Amniotic stem cell (primary cell): ENCODE data around the gene ZNF416.

Source experiments
- DNase-seq: peaks from one replicate; lab custom pipeline; 2025; lab: John Stamatoyannopoulos, UW

Gene ZNF416

GRCh38 chr19:57578487-57579205, at the start of gene ZNF416:
ZNF416 (minus strand) TSS chr19:57578911; CDS start chr19:57578704, 207 bp downstream.
- DNase-seq = peak; percentile 92

- DNase-seq = no peak
These were observed 44.4 kb upstream of the ZNF416 start for GRCh38 chr19:57623091-57623490.

- no peak for DNase-seq
These were observed 42.1 kb upstream of the ZNF416 start for GRCh38 chr19:57620673-57621348.

DNA sequence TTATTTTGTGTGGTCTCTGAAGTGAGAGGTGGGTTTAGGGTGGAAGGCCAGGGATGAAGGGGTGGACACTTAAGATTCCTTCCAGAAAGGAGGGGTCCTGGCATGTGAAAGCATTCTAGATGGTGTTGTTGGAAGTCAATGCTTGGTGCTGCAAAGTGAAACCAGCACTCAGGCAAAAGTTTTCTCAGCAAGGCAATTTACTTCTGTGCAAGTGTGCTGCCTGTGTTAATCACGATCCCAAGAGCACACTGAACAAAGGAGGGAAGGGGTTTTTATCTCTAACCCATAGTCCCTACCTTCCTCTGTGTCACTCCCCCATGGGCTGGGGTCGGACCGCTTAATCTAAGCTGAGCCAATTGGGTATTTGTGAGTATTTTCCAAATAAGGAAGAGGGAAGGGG, 36.6 kb upstream of the ZNF416 start:
- no peak for DNase-seq

DNA sequence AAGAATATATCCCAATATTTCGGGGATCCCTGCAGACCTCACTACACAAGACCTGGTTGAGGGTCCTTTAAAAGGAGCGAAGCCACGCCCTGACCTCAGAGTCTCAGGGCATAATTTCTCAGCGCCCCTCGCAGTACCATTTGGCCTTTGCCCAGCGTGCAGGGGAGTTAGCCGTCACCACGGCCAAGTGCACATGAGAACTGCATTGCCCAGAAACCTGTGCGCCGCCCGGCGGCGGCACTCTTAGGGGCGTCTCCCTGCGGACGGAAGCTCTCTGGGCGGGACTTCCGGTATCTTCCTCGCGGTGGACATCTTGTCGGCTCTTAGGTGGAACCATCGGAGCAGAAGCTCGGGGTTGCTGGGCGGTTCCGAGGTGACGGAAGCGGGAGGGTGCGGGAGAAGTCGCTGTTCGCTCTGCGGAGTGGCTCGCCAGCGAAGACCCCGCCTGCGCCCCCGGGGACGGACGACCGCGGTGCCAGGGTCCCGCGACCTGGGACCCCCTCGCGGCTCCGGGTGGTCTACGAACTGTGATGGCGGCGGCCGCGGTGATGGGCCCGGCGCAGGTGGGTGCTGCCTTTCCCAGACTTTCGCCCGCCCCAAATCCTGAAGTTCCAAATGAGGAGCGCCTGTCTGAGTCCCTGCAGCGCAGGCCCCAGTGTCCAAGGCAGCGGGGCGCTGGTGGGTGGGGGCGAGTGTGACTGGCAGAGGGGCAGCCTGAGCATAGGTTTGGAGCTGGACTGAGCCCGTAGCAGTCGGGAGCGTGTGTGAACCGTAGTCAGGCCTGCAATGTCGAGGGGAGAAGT, 35.4 kb upstream of the ZNF416 start, which contains the start of gene ZNF134:
Gene ZNF134 (plus strand): TSS at position 302 of the 803 bp plus-strand sequence. CDS start 5,227 bp downstream, outside the sequence.
- DNase-seq = peak; percentile 64

DNA sequence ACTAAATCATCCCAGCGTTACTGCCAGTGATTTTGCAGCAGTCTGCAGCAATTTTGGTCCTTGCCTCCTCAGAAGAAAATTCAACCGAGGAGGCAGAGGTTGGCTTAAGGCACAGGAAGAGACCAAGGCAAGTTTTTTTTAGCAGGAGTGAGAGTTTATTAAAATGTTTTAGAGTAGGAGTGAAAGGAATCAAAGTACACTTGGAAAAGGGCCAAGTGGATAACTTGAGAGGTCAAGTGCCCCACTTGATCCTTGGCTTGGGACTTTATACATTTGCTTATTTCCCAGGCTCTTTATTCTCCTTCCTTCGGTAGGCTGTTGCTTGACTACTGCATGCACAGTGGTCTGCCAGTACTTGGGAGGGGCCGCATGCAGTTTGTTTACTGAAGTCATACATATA, 32.4 kb upstream of the ZNF416 start:
- no peak for DNase-seq

DNA sequence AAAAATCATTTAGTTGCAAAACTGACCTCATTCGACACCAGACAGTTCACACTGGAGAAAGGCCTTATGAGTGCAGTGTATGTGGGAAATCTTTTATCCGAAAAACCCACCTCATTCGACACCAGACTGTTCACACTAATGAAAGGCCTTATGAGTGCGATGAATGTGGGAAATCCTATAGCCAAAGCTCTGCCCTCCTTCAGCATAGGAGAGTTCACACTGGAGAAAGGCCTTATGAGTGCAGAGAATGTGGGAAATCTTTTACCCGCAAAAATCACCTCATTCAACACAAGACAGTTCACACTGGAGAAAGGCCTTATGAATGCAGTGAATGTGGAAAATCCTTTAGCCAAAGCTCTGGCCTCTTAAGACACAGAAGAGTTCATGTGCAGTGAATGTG, 28.2 kb upstream of the ZNF416 start:
- DNase-seq = no peak

DNA sequence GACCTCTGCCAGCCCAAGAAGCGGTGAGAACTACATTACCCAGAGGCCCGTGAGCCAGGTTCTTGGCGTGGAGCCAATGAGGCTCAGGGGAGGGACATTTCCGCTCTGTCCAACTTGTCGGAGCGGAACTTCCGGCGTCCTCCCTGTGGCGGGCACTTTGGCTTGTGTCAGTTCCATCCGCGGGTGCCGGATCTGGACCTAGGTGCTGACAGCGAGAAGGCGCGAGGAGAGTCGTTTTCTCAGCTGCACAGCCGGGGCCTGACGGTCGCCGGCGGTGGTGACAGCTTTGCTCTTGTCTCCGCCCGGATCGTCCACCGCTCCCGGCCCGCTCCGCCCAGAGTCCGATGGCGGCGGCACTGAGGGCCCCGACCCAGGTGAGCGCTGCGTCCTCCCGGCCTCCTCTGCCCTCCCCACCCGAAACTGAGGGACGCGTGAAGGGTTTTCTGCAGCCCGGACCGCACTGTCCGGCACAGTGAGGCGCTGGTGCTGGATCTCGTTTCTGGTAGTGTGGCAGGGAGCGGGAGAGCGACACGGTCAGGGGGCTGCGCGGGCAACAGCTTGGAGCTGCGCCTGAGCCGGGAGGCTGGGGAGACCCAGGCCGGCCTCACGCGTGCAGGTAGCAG, 21.2 kb upstream of the ZNF416 start, which contains the start of gene ZNF530:
Gene ZNF530 (plus strand): TSS at position 125 of the 623 bp plus-strand sequence. CDS start 4,461 bp downstream, outside the sequence.
- DNase-seq = peak; percentile 64

DNA sequence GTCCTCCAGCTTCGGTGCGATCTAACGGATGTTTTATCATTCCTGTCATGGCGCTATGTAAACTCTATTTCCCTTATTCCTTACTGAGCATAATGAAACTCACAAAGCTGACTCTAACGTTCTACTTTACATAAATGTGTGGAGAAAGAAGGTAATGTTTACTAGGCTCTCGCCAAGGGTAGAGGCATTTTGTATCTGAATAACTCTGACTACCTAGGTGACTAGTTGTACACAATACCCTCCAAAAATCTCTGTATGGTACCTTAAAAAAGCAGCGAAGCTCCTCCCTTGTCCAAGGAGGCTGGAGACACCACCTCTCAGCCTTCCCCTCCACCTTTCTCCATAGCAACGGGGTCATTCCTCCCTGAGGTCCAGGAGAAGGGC, 20.7 kb upstream of the ZNF416 start:
- no peak for DNase-seq

DNA sequence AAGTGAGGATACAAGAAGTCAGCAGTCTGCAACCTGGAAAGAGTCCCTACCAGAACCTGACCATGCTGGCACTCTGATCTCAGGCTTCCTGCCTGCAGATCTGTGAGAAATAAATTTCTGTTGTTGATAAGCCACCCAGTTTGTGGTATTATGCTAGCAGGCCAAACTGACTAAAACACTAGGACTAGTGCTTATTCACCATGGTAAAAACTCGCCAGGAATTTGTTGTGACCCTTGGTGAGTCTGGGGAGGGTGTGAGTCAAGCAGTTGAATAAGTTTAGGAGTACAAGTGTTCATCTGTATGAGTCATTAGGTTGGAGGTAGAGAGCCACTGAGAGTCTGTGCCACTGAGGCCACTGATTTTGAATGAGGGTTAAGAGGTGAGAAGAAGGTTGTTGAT, 8.8 kb upstream of the ZNF416 start:
- DNase-seq = peak; percentile 8

GRCh38 chr19:57583521-57584416, 5.1 kb upstream of the ZNF416 start, which contains the start of gene ZIK1:
ZIK1 (plus strand) TSS chr19:57584145; CDS start chr19:57584357, 212 bp downstream.
- DNase-seq = peak; percentile 79

DNA sequence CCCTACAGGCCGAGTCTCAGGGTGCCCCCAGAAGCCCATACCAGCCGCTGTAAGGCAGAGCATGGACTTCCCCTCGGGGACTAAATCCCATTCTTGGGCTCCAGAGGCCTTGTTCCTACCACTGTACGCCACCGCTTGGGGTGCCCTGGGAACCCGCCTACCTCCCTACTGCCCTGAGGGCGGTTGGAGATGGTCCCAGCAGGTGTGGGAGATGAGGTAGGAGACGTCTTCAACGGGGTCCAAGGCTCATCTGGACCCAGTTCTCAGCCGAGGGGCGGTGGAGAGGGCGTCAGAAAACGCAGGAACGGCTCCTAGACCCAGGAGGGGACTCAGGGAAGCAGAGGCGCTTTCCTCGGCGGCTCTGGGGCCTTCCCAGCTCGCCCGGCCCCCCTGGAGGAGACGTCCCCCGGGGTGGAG, 4.4 kb upstream of the ZNF416 start:
- DNase-seq = no peak

- no peak for DNase-seq
These were observed 2.0 kb downstream of the ZNF416 start for GRCh38 chr19:57576661-57577060.

DNA sequence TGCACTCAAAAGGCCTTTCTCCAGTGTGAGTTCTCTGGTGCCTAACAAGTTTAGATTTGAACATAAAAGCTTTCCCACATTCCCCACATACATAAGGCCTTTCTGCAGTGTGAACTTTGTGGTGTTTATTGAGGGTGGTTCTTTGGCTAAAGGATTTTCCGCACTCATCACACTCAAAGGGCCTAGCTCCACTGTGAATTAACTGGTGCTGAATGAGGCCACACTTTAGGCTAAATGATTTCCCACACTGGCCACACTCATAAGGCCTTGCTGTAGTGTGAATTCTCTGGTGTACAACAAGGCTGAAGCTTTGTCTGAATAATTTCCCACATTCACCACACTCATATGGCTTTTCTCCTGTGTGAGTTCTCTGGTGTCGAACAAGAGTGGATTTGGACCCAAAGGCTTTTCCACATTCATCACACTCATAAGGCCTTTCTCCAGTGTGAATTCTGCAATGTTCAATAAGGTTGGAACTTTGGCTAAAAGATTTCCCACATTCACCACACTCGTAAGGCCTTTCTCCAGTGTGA, 6.2 kb downstream of the ZNF416 start:
- no peak for DNase-seq

DNA sequence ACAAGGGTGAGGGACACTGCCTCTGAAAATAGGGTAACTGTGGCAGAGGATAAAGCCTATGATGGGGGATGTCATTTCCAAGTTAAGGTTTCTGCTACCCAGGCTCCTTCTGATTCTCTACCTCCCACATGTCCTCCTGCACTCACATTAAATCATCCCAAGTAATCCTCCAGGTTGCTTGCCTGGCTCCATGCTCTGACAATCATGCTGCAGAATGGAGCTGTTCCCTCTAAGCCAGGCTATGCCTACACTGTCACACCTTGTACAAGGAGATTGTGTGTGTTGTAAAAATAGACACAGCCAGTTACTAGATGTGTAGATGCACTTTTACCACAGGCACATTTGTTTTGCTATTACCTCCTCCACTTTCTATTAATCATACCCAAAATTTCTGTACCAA, 8.0 kb downstream of the ZNF416 start:
- no peak for DNase-seq

DNA sequence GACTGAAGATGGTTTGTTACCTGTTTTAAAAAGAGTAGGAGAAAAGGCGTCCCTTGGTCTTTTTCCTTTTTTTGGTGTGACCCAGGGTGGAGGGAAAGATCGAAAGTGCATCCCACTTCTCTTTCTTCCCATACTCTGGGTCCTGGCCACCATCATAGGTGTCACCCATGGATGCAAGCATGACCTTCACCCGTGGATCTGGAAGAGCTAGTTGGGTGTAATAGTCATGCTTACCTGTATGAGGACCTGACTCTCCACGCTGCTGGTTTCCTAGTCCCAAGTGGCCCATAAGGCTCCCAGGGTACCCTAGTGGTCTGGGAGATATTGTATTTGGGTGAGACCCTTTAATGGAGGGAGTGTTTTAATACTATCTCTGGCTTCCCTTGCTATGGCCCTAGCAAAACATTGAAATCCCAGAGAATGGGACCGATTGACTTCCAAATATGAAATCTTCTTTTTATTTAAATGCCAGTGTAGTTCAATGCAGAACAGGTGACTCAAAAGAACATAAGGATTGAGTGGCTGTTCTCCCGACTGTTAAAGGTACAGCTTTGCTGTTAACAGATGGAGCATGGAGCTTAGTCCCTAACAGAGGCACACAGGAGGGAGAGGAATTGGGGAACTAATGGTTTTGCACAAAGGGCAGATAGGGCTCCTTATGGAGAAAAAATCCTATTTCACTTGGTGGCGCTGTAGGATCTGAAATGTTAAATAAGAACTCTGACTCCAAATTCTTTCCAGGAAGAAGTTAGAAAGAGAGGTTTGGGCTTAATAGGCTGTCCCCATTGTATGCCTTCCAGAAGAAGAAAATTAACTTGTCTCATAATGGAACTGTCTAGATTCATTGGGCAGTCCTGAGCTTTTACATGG, 12.1 kb downstream of the ZNF416 start:
- no peak for DNase-seq

- DNase-seq = no peak
These were observed 15.2 kb downstream of the ZNF416 start for GRCh38 chr19:57563547-57563946.

- DNase-seq = peak; percentile 15
These were observed 18.6 kb downstream of the ZNF416 start for GRCh38 chr19:57560049-57560491.

- peak; percentile 64 for DNase-seq
These were observed 19.2 kb downstream of the ZNF416 start, which contains the start of gene ZNF550 for GRCh38 chr19:57559404-57560025. ZNF550 (minus strand) TSS chr19:57559863; CDS start chr19:57559682, 181 bp downstream.
